Subcutaneous adipose tissue (tissue), 4 donors: ENCODE measurements around the gene CCDC186. TPM values are rescaled to one million over a fixed set of nuclear protein-coding genes. Genes with fewer than 3 reads are reported as not detected.

ENCODE experiments used
- CTCF ChIP-seq: fragments of 450-650 bp; IDR thresholded peaks from one replicate; pipeline ENCODE4 v1.5.1; 2016; ENCODE audit warnings: low read depth, mild to moderate bottlenecking, control low read depth, antibody characterized with exemption, moderate library complexity
- total RNA-seq, 4 donors: library from RNA; depleted of rRNA; stranded (reverse); fragments of >200 nt; gene quantifications; one replicate each; pipeline ENCODE4 v1.1.0, GENCODE V29; 2016

The CCDC186 gene
- total RNA-seq, 4 donors from 2014 or later, result 21.4 to 32.8 (median 30.8) TPM

- TF ChIP-seq CTCF, result no peak
Observed at GRCh38 chr10:114095559-114096337, 78.3 kb downstream of the CCDC186 start.

- TF ChIP-seq CTCF, result no peak
Observed at GRCh38 chr10:114094795-114095194, 79.2 kb downstream of the CCDC186 start.

GRCh38 chr10:114087655-114088054 is 86.3 kb downstream of the CCDC186 start:
- TF ChIP-seq CTCF, result no peak

- no peak for TF ChIP-seq CTCF
Observed at GRCh38 chr10:114087255-114087654, 86.7 kb downstream of the CCDC186 start.

GRCh38 chr10:114084215-114084614 is 89.8 kb downstream of the CCDC186 start:
- no peak for TF ChIP-seq CTCF

GRCh38 chr10:114083040-114083439 is 91.0 kb downstream of the CCDC186 start:
- TF ChIP-seq CTCF, result no peak

- TF ChIP-seq CTCF, result no peak
Observed at GRCh38 chr10:114081911-114082583, 92.0 kb downstream of the CCDC186 start.
